Keratinocyte (primary cell): Measurements from ENCODE around the gene HNRNPA1. TPM values are rescaled to one million over a fixed set of nuclear protein-coding genes. Genes with fewer than 3 reads are reported as not detected.
"Not testable (repeated sequence)": the region's sequence is repeated elsewhere in the genome, so short reads cannot be mapped to it uniquely, and the experiment has no call there.

ENCODE experiments used
- DNase-seq: peaks from one replicate; pipeline ENCODE4 v3.0.0-alpha.2; 2011; ENCODE audit warnings: low read depth, missing footprints, low spot score
- FAIRE-seq: peaks from 2 replicates; lab custom pipeline; 2011; peaks lifted over from hg19 to GRCh38; lab: Jason Lieb, UNC
- H2AFZ ChIP-seq: 2 replicates; pipeline ENCODE4 v1.6.0; 2012; ENCODE audit warnings: low read length, control low read depth, inconsistent platforms; ENCODE audit not compliant: control insufficient read depth
- H3K27ac ChIP-seq: 2 replicates; pipeline ENCODE4 v1.5.1; 2011; ENCODE audit warnings: low read length; ENCODE audit not compliant: control insufficient read depth, insufficient read depth
- H3K27me3 ChIP-seq: 3 replicates; pipeline ENCODE4 v1.6.0; 2011; ENCODE audit warnings: low read length; ENCODE audit not compliant: control insufficient read depth, insufficient read depth; ENCODE audit errors: extremely low read depth
- H3K36me3 ChIP-seq, 2 experiments: 2 replicates in 1 of 2; 3 replicates in 1 of 2; pipeline ENCODE4 v1.5.1; 2011; ENCODE audit warnings: low read length in 2 of 2, mild to moderate bottlenecking in 1 of 2; ENCODE audit not compliant: control insufficient read depth in 2 of 2, insufficient read depth in 2 of 2; ENCODE audit errors: extremely low read depth in 1 of 2
- H3K4me1 ChIP-seq: 3 replicates; pipeline ENCODE4 v1.5.1; 2011; ENCODE audit warnings: low read length; ENCODE audit not compliant: control insufficient read depth, insufficient read depth; ENCODE audit errors: extremely low read depth
- H3K4me2 ChIP-seq: 3 replicates; pipeline ENCODE4 v1.6.0; 2011; ENCODE audit warnings: low read depth, low read length; ENCODE audit not compliant: control insufficient read depth, insufficient read depth; ENCODE audit errors: extremely low read depth
- H3K4me3 ChIP-seq, 3 experiments: fragments of 200-600 bp in 1 of 3; sonication (generic) in 1 of 3; 2 replicates in 2 of 3; 3 replicates in 1 of 3; pipeline ENCODE4 v1.5.1; 2011 to 2016; ENCODE audit warnings: low read length in 3 of 3, mild to moderate bottlenecking in 3 of 3, control low read depth in 2 of 3, inconsistent platforms in 1 of 3, low read depth in 1 of 3, mixed read lengths in 1 of 3, mixed run types in 1 of 3, moderate library complexity in 1 of 3; ENCODE audit not compliant: control insufficient read depth in 2 of 3, insufficient read depth in 2 of 3; ENCODE audit errors: extremely low read depth in 1 of 3
- H3K79me2 ChIP-seq: 2 replicates; pipeline ENCODE4 v1.6.0; 2012; ENCODE audit warnings: low read length; ENCODE audit not compliant: control insufficient read depth, insufficient read depth
- H3K9ac ChIP-seq: 3 replicates; pipeline ENCODE4 v1.6.0; 2011; ENCODE audit warnings: low read length; ENCODE audit not compliant: control insufficient read depth, insufficient read depth; ENCODE audit errors: extremely low read depth
- H3K9me1 ChIP-seq: 3 replicates; pipeline ENCODE4 v1.6.0; 2011; ENCODE audit warnings: low read length; ENCODE audit not compliant: control insufficient read depth, insufficient read depth; ENCODE audit errors: extremely low read depth
- H3K9me3 ChIP-seq: 2 replicates; pipeline ENCODE4 v1.5.1; 2012; ENCODE audit warnings: low read depth, low read length; ENCODE audit not compliant: control insufficient read depth
- H4K20me1 ChIP-seq: 3 replicates; pipeline ENCODE4 v1.6.0; 2011; ENCODE audit warnings: low read length; ENCODE audit not compliant: control insufficient read depth, insufficient read depth; ENCODE audit errors: extremely low read depth
- EZH2 ChIP-seq: IDR thresholded peaks from one replicate; pipeline ENCODE4 v1.6.1; 2012; ENCODE audit warnings: inconsistent platforms, mild to moderate bottlenecking, low read length, moderate library complexity
- dilution Hi-C: fragments of 300-500 bp; cut with MboI; formaldehyde crosslinking; loops from one replicate; pipeline ENCODE4 v1.7.0; 2020; ENCODE audit warnings: low sequenced_read_pairs; ENCODE audit not compliant: extremely low pct_ligation_motif_present
- polyA plus RNA-seq, 5 experiments: library from polyadenylated mRNA; depleted of rRNA in 3 of 5; stranded (reverse) in 3 of 5; stranded (forward) in 1 of 5; unstranded in 1 of 5; fragments of >200 nt; gene quantifications; 1 replicate in 1 of 5; 2 replicates in 3 of 5; 3 replicates in 1 of 5; pipeline versions ENCODE4 v1.2.1 to v1.2.3, GENCODE V29; 2011 to 2012; ENCODE audit warnings: missing spikeins in 2 of 5, low read depth in 1 of 5, low replicate concordance in 1 of 5
- TF ChIP-seq, protein P1 (sequence below), 3 experiments: IDR thresholded peaks in 1 of 3; conservative IDR thresholded peaks in 1 of 3; optimal IDR thresholded peaks in 1 of 3; 2 replicates in 2 of 3; 3 replicates in 1 of 3; pipeline versions ENCODE3 to v1.5.1; 2011; ENCODE audit warnings: low read length in 3 of 3, mild to moderate bottlenecking in 3 of 3, moderate library complexity in 2 of 3, control low read depth in 1 of 3, inconsistent platforms in 1 of 3; ENCODE audit not compliant: insufficient read depth in 2 of 3; ENCODE audit errors: extremely low read depth in 1 of 3

Gene HNRNPA1
- polyA plus RNA-seq, 1 donor (not counting 4 experiments of a cell fraction or from before 2014, with no cell fraction given) = 583 TPM

DNA sequence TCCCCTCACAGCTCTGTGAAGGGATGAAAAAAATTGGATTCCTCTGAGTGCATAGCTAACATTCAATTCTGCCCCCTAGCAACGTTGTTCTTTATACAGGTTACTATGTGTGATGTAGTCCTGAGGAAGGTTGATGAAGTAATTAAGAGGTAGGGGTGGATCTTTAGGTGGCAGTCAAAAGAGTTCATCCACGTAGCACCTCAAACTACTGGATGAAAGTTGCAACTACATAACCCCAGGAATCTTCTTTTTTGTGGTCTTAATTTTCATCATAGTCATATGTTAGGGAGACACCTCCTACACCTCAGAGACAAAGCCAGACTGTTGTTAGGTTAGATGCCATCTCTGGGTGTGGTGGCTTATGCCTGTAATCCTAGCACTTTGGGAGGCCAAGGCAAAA lies 30.5 kb downstream of the HNRNPA1 start:
- no peak overlapping the region for H3K4me2 ChIP-seq
- no peaks in the 10 kb centered on the region for H4K20me1 ChIP-seq
- no peak overlapping the region for H3K9ac ChIP-seq
- dilution Hi-C loops = no loop called here
- no peaks in the 10 kb centered on the region for H3K9me1 ChIP-seq
- no peak for FAIRE-seq
- peaks cover 4% of the 10 kb centered on the region for H3K4me1 ChIP-seq
- no peak overlapping the region for H2AFZ ChIP-seq
- H3K79me2 ChIP-seq = no peaks in the 10 kb centered on the region
- H3K36me3 ChIP-seq = no peaks in the 10 kb centered on the region
- no peak for TF ChIP-seq EZH2
- TF ChIP-seq, protein P1, sequence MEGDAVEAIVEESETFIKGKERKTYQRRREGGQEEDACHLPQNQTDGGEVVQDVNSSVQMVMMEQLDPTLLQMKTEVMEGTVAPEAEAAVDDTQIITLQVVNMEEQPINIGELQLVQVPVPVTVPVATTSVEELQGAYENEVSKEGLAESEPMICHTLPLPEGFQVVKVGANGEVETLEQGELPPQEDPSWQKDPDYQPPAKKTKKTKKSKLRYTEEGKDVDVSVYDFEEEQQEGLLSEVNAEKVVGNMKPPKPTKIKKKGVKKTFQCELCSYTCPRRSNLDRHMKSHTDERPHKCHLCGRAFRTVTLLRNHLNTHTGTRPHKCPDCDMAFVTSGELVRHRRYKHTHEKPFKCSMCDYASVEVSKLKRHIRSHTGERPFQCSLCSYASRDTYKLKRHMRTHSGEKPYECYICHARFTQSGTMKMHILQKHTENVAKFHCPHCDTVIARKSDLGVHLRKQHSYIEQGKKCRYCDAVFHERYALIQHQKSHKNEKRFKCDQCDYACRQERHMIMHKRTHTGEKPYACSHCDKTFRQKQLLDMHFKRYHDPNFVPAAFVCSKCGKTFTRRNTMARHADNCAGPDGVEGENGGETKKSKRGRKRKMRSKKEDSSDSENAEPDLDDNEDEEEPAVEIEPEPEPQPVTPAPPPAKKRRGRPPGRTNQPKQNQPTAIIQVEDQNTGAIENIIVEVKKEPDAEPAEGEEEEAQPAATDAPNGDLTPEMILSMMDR (optimal IDR thresholded peaks at IDR 0.05 in 1 of 3, IDR thresholded peaks at IDR 0.05 in 1 of 3, conservative IDR thresholded peaks at IDR 0.05 in 1 of 3; ENCODE audit: extremely low read depth in 1 of 3, insufficient read depth in 2 of 3, low read length in 3 of 3) = no peak
- H3K27ac ChIP-seq = no peak overlapping the region
- no peaks in the 10 kb centered on the region for H3K27me3 ChIP-seq
- DNase-seq = no peak
- no peaks in the 10 kb centered on the region for H3K9me3 ChIP-seq
- no peak overlapping the region for H3K4me3 ChIP-seq

DNA sequence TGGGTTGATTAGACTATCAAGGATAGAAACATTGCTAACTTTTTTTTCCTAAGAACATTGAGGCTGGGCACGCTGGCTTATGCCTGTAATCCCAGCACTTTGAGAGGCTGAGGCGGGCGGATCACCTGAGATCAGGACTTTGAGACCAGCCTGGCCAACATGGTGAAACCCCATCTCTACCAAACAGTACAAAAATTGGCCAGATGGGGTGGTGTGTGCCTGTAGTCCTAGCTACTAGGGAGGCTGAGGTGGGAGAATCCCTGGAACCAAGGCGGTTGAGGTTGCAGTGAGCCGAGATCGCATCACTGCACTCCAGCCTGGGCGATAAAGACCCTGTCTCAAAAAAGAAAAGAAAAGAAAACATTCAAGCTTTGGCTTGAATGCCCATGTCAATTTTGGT lies 31.8 kb downstream of the HNRNPA1 start:
- H3K9me1 ChIP-seq, H3K36me3 ChIP-seq, H3K27me3 ChIP-seq, H3K27ac ChIP-seq, H2AFZ ChIP-seq, H3K79me2 ChIP-seq, FAIRE-seq, H3K9me3 ChIP-seq, H3K4me1 ChIP-seq, DNase-seq, H3K4me3 ChIP-seq, H4K20me1 ChIP-seq, H3K4me2 ChIP-seq, dilution Hi-C loops, H3K9ac ChIP-seq: not testable (repeated sequence)

DNA sequence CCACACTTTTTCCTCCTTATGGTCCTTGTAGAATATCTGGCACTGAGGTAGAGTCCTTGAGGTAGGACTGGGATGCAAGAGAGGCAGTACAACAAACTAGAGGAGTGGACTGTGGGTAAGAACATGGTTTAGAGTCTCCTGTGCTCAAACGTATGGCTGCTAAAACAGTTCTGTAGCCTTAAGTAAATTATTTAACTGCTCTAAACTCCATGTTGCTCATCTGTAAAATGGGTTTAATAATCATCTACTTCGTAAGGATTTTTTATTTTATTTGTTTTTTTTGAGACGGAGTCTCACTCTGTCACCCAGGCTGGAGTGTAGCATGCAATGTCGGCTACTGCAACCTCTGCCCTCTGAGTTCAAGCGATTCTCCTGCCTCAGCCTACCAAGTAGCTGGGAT lies 40.8 kb downstream of the HNRNPA1 start:
- H3K4me1 ChIP-seq = no peaks in the 10 kb centered on the region
- H2AFZ ChIP-seq = no peak overlapping the region
- H3K9me1 ChIP-seq = no peaks in the 10 kb centered on the region
- FAIRE-seq = no peak
- no peaks in the 10 kb centered on the region for H3K36me3 ChIP-seq
- H3K27ac ChIP-seq = no peak overlapping the region
- H3K9ac ChIP-seq = no peak overlapping the region
- no peaks in the 10 kb centered on the region for H3K27me3 ChIP-seq
- dilution Hi-C loops = no loop called here
- no peak overlapping the region for H3K4me3 ChIP-seq
- TF ChIP-seq EZH2 = no peak
- TF ChIP-seq, protein P1 (optimal IDR thresholded peaks at IDR 0.05 in 1 of 3, IDR thresholded peaks at IDR 0.05 in 1 of 3, conservative IDR thresholded peaks at IDR 0.05 in 1 of 3; ENCODE audit: extremely low read depth in 1 of 3, insufficient read depth in 2 of 3, low read length in 3 of 3) = no peak
- H3K4me2 ChIP-seq = no peak overlapping the region
- H3K79me2 ChIP-seq = peaks cover 10% of the 10 kb centered on the region
- no peaks in the 10 kb centered on the region for H3K9me3 ChIP-seq
- no peak for DNase-seq
- H4K20me1 ChIP-seq = no peaks in the 10 kb centered on the region
